Stimulated activated naive CD4-positive, alpha-beta T cell (primary cell): ENCODE measurements around the gene GTF2F1.
A peak's percentile ranks its signal among the peaks of the same experiment; 100 is the strongest.
"Not testable (repeated sequence)": the region's sequence is repeated elsewhere in the genome, so short reads cannot be mapped to it uniquely, and the experiment has no call there.

Source experiments
- DNase-seq, 6 experiments: peaks; one replicate each; lab custom pipeline; 2025; lab: John Stamatoyannopoulos, UW

The GTF2F1 gene, protein sequence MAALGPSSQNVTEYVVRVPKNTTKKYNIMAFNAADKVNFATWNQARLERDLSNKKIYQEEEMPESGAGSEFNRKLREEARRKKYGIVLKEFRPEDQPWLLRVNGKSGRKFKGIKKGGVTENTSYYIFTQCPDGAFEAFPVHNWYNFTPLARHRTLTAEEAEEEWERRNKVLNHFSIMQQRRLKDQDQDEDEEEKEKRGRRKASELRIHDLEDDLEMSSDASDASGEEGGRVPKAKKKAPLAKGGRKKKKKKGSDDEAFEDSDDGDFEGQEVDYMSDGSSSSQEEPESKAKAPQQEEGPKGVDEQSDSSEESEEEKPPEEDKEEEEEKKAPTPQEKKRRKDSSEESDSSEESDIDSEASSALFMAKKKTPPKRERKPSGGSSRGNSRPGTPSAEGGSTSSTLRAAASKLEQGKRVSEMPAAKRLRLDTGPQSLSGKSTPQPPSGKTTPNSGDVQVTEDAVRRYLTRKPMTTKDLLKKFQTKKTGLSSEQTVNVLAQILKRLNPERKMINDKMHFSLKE

DNA sequence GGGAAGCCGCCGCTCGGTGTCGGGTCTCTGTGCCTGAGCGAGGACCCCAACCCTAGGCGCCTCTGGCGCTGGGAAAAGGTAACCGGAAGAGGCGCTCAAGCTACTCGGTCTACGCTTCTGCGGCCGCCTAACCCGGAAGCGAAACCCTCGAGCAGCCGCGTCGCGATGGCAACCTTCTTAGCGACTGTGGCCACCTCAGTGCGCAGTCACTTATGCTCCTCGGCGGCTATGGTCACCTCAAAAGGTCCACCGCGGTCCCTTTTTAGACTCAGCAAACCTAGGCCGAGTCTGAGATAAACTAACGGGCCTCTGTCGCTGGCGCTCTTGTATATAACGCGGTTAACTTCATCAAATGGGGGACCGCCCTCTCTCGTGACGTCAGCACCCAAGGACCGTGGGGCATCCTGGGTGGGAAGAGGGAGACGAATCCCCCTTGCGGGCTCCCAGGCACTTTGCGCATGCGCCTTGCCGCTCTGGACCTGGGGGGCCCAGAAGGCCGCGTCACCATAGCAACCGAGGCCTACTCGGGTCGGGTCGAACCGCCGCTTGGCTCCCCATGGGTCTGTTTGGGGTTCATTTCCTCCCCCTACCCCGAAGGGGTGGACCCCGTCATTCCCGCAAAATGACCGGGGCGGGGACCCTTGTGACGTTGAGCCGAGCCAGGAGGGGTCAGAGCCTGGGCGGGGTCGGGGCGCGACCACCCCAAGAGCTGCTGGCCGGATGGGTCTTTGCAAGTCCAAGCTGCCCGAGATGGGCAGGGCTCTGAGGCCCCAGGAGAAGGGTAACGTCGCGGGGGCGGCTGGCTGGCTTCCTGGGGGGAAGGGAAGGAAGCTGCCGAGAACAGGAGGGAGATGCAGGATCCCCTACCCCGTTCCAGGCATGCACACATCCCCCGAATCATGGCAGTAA, at the start of gene GTF2F1:
GTF2F1 (minus strand) TSS at position 91 of the 909 bp plus-strand sequence. CDS start 169 bp downstream, outside the sequence.
- DNase-seq: peak; percentile 90 to 94 (median 93)

DNA sequence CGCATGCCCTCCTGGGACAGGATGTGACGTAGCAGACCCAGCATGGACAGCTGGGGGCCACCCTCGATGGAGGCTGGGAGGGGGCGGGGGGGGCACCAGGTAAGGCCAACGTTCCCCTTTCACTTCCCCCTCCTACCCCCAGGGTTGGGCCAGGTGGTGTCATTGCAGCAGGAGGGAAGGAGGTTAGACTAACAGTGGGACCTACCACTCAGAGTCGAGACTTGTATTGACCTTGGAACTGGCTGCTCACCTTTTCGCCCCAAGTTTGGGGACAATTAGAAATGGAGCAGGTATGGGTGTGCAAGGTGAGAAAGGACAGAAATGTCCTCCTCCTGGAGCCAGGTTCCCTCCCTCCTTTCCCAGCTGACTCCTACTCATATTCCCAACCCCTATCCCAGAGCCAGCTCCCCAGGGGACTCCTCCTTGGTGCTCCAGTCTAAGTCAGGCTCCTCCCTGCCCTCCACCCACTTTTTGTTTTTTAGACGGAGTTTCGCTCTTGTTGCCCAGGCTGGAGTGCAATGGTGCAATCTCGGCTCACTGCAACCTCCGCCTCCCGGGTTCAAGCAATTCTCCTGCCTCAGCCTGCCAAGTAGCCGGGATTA, 49.2 kb upstream of the GTF2F1 start:
- DNase-seq: no peak

DNA sequence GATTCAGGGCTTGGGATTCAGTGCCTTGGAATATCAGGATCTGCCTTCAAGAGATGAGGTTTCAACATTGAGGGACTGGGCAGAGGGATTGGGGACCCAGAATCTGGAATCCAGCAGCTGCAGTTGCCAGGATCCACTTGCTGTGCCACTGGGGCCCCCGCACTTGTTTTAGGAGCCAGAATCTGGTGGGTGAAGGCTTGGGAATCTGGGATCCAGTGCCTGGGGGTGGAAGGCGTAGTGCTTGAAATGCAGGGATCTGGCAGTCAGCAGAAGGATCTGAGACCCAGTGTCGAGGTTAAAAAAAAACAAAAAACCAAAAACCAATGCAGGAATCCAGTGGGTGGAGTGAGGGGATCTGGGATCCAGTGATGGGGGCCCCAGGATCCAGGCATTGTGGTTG, 47.9 kb upstream of the GTF2F1 start:
- no peak for DNase-seq

DNA sequence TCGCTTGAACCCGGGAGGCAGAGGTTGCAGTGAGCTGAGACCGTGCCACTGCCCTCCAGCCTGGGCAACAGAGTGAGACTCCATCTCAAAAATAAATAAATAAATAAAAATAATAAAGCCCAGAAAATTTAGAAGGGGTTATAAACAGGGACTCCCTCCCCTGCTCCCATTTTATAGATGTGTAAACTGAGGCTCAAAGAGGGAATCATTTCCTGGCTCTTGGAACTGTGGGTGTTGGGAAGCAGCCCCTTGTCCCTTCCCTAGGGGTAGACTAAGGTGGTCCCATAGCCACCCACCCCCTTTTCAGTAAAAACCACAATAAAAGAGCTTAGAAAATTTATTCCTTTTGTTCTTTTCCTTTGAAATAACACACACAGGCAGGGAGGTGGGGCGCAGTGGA, 46.8 kb upstream of the GTF2F1 start:
- no peak for DNase-seq

DNA sequence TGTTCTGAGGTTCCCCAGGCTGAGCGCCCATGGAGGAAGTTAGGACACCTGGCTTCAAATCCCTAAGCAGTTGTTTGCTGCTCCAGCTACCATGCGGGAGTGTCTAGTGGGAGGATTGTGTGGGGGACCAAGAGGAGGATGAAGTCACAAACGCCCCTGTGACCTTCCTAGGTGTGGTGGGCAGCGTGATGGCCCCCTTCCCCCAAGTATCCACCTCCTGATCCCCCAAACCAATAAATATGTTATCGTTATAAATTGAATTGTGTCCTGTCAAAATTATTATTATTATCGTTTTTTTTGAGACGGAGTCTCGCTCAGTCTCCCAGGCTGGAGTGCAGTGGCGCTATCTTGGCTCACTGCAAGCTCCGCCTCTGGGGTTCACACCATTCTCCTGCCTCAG, 40.7 kb upstream of the GTF2F1 start, which contains the start of gene SLC25A41:
SLC25A41 (minus strand) TSS at position 101 of the 400 bp plus-strand sequence; CDS start at position 31, 70 bp downstream.
- no peak for DNase-seq

DNA sequence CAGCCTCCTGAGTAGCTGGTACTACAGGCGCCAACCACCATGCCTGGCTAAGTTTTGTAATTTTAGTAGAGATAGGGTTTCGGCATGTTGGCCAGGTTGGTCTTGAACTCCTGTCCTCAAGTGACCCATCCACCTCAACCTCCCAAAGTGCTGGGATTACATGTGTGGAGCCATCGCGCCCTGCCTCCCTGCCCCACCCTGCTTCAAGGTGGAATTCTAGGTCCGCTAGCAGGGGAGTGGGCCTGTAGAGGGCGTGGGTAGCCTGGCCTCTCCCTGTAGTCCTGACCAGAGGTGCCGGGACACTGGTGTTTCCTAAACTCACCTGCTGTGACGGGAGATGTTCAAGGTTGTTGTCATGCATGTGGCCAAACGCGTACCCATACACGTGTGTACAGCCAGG, 40.2 kb upstream of the GTF2F1 start:
- DNase-seq: no peak

DNA sequence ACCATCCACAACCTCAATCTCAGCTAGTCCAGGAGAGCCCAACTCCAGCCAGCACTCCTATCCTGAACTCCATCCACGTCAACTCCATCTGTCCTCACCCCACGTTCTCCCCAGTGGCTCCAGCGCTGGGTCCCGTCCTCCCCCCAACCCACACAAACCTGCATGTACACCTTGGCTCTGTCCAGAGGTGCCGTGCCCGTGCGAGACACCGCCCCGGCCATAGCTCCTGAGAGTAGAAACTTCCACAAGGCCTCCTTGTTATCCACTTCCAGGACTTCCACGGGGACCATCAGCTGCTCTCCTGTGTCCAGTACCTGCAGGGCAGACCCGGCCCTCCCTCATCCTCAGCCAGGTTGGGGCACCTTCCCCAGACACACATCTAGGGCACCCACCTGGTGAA, 38.9 kb upstream of the GTF2F1 start:
- DNase-seq: no peak

DNA sequence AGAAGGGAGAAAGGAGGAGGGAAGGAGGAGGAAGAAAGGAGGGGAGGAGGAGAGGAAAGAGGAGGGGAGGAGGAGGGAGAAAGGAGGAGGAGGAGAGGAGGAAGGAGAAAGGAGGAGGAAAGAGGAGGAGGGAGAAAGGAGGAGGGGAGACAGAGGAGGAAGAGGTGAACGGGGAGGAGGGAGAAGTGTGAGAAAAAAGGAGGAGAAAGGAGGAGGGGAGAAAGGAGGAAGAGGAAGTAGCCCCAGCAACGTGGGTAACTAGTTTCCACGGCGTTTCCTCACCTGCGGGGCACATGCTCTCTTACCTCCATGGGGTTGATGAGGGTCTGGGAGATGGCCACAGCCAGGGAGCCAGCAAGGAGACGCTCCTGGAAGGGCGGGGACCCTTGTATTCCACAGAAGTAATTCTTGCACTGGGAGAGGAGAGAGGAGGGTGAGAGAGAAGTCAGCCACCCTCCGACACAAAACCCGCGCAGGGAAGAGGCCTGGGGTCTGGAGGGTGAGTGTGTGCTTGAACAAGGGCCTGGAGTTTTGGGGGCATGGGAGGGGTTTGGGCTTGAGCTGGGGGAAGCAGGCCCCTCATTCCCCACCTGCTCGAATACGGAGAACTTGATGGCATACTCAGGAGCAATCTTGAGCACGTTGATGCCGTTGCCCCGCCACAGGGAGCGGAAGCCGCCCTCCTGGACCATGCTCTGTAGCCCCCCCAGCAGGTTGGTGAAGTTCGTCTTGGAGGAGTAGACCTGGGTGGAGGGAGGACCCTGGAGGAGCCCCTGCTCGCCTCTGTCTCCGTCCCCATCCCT, 36.7 kb upstream of the GTF2F1 start:
- DNase-seq: no peak

DNA sequence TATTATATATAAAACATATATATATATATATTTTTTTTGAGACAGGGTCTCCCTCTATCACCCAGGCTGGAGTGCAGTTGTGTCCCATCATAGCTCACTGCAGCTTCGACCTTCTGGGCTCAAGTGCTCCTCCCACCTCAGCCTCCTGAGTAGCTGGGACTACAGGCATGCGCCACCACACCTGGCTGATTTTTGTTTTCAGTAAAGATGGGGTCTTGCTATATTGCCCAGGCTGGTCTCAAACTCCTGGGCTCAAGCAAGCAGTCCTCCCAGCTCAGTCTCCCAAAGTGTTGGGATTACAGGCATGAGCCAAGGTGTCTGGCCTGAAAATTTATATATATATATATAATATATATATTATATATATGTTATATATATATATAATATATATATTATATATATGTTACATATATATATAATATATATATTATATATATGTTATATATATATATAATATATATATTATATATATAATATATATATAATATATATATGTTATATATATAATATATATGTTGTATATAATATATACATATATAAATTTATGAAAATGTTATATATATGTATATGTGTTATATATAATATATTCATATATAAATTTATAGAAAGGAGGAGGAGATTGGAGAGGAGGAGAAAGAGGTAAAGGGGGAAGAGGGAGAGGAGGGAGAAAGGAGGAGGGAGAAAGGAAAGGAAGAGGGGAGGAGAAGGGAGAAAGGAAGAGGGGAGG, 35.9 kb upstream of the GTF2F1 start:
- not testable (repeated sequence) for DNase-seq

DNA sequence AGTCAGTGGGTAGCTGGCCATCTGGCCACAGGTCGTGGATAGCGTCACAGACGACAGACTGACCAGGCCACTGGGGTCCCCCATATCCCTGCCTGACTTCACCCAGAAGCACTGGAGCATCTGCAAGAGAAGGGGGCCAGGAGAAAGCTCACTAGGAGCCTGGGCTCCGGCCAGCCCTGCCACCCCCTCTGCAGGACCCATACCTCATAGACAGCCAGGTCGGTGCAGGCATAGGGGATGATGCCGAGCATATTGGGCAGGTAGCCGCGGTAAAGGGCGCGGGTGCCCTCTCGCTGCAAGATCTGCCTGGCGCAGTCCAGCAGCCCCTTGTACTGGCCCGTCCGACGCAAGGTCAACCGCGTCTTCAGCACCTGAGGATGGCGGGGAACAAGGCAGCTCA, 34.2 kb upstream of the GTF2F1 start:
- DNase-seq: no peak

DNA sequence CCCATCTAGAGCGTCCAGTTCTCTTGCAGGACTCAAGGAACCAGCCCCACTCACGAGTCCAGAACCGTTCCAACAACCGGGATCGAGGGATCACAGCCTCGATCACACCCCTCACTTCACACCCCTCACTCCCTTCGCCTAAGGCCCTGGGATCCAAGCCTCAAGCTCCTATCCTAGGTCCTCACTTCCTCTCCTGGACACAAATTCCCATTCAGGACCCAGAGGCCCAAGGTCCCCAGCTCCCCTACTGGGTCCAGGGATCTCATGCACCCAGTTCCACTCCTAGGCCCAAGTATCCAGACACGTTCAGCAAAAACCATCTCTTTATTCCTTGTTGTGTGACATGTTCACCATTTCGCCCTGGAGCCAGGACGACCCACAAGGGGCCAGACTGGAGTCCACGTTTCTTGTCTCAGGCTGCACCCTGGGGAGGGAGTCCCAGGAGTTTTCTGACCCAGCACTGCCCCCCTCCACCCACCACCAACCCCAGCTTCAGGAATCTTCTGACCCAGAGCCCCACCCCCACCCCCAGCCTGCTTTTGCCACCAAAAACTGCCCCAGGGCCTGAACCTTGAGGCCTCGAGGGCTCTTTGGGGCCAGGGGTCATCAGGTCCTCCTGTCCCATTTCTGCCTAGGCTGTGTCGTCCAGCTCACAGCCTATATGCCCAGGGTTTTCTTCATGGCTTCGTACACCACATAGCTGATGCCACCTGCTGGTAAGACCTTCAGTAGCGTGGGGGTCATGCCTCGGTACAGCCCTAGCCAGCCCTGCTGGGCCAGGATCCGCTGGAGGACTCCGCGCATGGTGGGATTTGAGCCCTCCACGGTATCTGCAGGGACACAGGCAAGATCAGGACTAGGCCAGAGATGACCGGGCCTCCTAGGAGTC, 33.0 kb upstream of the GTF2F1 start:
- no peak for DNase-seq

DNA sequence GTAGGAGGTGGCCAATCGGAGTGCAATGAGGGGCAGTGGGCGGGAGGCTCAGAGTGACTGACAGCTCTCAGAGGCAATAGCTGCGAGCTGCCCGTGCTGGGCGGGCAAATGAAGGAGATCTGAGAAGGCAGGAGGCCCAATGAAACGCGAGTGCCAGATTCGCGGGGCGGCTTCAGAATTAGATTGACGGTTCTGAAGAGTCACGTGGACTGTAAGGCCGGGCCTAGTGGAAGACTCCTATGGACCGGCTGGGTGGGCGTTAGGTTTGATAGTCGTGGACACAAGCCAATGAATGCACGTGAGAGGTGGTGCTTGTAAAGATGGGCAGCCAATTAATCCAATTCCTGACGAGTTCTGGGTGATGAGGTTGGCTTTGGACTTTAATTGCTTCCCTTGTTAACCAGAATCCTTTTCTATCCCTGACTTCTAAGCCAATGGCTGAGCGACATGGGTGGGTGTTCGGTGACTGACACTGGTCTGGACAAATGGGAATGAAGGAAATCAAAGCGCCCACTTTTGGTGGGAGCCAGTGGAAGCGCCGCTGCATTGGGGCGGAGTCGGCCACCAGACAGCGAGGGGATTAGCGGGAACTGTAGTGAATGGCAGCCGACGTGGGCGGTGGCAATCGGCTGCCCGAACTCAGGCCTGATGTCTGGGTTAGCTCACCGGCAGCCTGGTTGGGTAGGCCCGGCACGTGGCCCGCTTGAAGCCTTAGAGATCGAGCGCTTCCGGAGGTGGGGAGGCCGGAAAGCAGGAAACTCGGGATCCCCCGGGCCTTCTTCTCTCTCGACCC, 32.2 kb upstream of the GTF2F1 start:
- peak; percentile 96 to 100 (median 99) for DNase-seq

DNA sequence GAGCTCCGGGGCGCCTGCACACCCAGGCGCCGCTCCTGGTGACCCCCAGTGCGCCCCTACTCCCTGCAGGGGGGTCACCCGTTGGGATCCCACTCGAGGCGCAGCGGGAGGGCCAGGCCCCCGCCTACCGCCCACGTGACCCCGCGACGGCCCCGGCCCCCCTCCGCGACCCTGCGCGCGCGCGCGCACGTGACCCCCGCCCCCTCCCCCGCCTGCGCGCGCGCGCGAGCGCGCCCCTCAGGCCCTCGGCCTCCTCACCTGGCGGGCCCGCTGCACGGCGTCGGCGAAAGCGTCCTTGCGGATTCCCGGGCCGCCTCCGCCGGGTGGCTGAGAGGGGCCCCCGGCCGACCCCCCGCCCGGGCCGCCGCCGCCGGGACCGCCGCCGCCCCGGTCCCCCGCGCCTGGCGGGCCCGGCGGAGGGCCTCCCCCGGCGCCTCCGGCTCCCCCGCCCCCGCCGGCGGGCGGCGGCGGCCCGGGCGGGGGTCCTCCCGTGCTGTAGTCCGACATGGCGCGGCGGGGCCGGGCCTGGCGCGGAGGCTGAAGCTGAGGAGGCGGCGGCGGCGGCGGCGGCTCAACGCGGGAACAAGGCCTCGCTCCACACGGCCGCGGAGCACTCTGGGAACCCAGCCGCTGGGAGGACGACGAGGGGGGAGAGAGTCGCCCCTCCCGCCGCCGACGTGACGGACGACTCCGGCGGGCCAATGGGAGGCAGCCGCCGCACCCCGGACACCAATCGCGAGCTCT, 31.4 kb upstream of the GTF2F1 start, which contains the start of gene KHSRP:
KHSRP (minus strand) TSS at position 617 of the 744 bp plus-strand sequence; CDS start at position 507, 110 bp downstream.
- DNase-seq: peak in 3 of 6 experiments; percentile 28 to 38 (median 34)

DNA sequence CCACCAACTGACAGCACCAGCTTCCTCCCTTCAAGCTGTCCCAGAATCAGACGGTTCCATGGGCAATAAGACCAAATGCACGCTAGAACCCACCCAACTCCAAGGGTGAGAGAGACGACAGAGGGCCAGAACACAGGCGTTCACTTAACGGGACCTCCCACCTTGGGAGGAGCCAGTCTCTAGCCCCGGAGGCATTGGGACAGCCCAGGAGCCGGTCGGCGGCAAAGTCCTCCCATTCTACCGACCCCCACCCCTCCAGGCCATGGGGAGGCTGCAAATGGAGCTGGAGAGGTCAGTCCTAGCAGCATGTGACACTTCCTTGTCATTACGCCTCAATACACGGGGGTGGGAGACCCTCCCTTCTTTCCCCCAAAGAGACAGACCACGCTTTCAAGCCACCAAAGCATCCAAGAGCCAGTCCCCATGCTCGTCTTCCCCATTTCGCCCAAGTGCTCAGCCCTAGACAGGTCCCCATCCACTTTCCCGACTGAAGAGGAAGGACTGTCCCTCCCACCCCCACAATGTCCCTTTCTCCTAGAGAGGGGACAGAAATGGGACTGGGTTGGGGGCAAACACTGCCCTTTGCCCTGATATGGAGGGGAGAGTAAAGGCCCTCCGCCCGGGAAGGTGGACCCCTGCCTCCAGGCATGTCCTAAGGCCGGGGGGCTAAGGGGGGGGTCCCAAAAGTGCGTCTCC, 30.7 kb upstream of the GTF2F1 start:
- peak in 1 of 6 experiments; percentile 25 for DNase-seq

DNA sequence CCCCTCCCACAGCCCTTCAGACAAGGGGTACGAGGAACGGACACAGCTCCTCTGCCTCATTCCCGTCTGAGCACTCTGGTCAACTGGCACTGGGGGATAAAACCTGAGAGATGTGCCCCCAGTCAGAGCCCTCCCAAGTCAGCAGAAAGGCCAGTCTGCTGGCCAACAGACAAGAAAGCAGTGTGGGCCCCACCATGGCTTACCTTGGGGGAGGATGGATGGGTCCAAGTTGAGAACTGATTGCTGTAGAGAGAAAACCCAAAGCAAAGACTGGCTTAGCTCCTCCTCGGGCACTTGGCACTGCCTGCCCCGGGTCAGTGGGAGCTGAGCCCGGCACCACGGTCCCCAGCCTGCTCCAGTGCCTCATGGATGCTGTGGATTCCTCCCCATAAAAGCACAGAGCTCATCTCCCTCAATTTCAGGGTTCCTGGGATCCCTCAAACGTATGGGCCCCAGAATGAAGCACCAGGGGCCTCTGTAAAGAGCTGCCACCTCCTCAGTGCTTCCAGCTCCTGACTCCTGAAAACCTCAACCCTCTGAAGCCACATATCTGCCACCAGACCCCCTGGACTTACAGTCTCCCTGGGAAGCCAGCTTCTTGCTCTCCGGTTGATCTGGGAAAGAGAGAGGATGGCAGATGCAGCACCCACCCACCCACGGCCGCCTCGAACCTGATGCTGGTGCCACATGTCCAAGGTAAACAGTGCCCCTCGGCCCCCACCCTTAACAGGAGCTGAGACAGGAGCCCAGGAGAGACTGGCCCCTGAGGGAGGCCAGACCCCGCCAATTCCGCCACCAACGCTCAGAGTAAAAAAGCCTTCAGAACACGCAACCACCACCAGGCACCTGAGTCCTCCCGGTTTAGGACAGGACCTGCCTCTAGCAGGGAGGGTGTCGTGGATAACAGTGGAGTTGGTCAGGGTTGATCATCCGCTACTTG, 28.4 kb upstream of the GTF2F1 start:
- no peak for DNase-seq

DNA sequence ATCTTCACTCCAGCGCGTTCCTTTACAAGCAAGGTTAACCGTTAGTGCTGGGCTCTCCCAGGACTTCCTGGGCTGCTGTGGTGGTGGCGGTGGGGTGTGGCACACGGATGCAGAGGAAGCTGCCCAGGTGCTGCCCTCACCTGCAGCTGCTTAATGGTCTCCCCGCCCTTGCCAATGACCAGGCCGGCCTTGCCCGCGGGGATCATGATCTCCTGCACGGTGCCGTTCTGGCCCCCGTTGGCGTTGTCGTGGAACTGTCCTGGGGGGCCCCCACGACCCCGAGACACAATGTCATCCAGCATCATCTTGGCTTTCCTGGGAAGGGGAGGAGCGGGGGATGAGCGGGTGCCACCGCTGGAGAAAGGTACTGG, 25.6 kb upstream of the GTF2F1 start:
- DNase-seq: no peak
